Brain microvascular endothelial cell (primary cell): ENCODE data around the gene GDAP1L1.

ENCODE experiments used
- DNase-seq: peaks from one replicate; pipeline ENCODE4 v3.0.0-alpha.2; 2020
- H3K27ac ChIP-seq: fragments of 250-450 bp; sonication (Bioruptor Pico); 2 replicates; pipeline ENCODE4 v1.5.1; 2020; ENCODE audit warnings: mild to moderate bottlenecking, moderate library complexity
- H3K27me3 ChIP-seq: fragments of 250-450 bp; sonication (Bioruptor Pico); replicated peaks from 2 replicates; pipeline ENCODE4 v1.5.1; 2020; ENCODE audit warnings: mild to moderate bottlenecking
- H3K36me3 ChIP-seq: fragments of 250-450 bp; sonication (Bioruptor Pico); replicated peaks from 2 replicates; pipeline ENCODE4 v1.5.1; 2020; ENCODE audit warnings: mild to moderate bottlenecking
- H3K4me3 ChIP-seq: 2 replicates; pipeline ENCODE4 v1.5.1; 2011; ENCODE audit warnings: low read depth, mild to moderate bottlenecking, control low read depth, low read length, moderate library complexity
- in situ Hi-C: cut with HindIII; loops from 2 replicates; pipeline ENCODE4 v1.10.0; 2017; ENCODE audit warnings: low sequenced_read_pairs, low pct_ligation_motif_present
- TF ChIP-seq, protein P1 (sequence below): IDR thresholded peaks from 2 replicates; pipeline ENCODE4 v1.5.1; 2011; ENCODE audit warnings: low read depth, mild to moderate bottlenecking, moderate library complexity, low read length, control low read depth, inconsistent platforms; ENCODE audit errors: missing control alignments

Gene GDAP1L1

DNA sequence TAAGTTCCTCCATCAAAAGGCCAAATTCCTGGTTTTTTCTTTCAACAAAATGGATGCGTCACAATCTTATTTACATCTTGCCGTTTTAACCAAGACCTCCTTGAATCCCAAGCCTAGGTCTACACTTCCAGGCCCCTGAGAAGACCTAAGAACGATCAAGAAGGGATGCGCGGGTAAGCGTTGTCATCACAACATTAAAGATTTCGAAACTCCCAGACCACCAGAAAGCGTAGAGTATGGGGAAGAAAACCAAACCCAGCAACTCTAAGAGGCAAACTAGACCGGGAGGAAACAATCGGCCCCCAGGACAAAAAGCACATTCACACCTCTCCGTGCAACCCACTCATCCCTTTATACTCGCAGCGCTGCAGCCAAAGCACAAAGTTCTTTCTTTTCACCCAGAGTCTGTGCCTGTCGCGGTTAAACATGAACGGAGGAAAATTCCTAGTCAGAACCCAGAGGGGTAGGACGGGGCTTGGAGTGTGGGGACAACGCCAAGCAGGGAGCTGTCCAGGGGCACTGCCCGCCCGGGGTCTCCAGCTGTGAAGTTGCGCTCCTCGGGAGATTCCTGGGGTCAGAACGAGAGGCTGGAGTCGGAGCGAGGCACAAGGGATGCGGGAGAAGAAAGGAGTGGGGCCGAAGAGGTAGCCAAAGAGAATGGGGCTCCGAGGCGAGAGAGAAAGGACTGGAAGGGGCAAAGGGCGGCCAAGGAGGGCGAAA lies 37.3 kb upstream of the GDAP1L1 start:
- in situ Hi-C loops: no loop called here
- peak overlapping the region; percentile 96 for H3K4me3 ChIP-seq
- H3K27me3 ChIP-seq: no peaks in the 10 kb centered on the region
- H3K27ac ChIP-seq: peak overlapping the region; percentile 97
- H3K36me3 ChIP-seq: peaks cover 3% of the 10 kb centered on the region
- peak; percentile 9 for DNase-seq
- TF ChIP-seq, protein P1, sequence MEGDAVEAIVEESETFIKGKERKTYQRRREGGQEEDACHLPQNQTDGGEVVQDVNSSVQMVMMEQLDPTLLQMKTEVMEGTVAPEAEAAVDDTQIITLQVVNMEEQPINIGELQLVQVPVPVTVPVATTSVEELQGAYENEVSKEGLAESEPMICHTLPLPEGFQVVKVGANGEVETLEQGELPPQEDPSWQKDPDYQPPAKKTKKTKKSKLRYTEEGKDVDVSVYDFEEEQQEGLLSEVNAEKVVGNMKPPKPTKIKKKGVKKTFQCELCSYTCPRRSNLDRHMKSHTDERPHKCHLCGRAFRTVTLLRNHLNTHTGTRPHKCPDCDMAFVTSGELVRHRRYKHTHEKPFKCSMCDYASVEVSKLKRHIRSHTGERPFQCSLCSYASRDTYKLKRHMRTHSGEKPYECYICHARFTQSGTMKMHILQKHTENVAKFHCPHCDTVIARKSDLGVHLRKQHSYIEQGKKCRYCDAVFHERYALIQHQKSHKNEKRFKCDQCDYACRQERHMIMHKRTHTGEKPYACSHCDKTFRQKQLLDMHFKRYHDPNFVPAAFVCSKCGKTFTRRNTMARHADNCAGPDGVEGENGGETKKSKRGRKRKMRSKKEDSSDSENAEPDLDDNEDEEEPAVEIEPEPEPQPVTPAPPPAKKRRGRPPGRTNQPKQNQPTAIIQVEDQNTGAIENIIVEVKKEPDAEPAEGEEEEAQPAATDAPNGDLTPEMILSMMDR: no peak

DNA sequence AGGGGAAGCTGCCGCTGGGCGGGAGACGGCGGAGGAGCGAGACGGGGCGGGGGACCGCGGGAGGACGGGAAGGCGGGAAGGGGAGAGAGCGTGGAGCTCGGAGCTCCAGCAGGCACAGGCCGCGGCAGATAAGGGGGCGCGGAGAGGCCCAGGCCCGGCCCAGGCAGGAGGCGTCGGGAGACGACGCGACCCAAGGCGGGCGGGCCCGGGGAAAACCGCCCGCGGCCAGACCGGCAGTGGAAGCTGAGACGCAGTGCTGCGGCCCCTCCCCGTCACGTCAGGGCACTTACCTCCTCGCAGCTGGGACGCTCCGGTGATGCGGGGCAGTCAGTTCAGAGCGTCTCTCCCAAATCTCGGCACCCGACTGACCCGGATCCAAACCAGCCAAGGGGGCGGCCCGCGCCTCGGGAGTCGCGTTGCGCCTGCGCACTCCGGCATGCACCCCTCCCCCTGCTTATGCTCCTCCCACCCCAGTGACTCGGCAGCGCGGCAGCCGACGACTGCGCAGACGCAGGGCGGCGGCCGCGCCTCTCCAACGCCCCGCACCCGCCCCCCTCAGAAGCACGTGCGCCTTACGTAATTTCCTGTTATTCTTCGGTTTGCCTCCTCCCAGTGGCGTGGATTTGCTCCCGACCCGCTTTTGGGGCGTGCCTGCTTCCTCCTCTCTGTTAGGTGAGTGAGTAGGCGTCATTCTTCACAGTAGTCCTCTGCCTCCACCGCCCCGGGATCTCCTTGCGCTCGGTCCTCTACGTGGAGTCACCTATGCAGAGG lies 36.5 kb upstream of the GDAP1L1 start, which contains the start of gene OSER1:
Gene OSER1, minus strand, starts transcription at position 366 of the 771 bp plus-strand sequence. CDS start 3,814 bp downstream, outside the sequence.
- Histone ChIP-seq H3K27ac (peak within 1 kb of the TSS; percentile 97), H3K27me3 (no peaks in the 10 kb centered on the region), H3K4me3 (peak within 1 kb of the TSS; percentile 96), H3K36me3 (peaks cover 3% of the 10 kb centered on the region)
- DNase-seq: peak; percentile 95
- TF ChIP-seq, protein P1: no peak
- in situ Hi-C loops: no loop called here

DNA sequence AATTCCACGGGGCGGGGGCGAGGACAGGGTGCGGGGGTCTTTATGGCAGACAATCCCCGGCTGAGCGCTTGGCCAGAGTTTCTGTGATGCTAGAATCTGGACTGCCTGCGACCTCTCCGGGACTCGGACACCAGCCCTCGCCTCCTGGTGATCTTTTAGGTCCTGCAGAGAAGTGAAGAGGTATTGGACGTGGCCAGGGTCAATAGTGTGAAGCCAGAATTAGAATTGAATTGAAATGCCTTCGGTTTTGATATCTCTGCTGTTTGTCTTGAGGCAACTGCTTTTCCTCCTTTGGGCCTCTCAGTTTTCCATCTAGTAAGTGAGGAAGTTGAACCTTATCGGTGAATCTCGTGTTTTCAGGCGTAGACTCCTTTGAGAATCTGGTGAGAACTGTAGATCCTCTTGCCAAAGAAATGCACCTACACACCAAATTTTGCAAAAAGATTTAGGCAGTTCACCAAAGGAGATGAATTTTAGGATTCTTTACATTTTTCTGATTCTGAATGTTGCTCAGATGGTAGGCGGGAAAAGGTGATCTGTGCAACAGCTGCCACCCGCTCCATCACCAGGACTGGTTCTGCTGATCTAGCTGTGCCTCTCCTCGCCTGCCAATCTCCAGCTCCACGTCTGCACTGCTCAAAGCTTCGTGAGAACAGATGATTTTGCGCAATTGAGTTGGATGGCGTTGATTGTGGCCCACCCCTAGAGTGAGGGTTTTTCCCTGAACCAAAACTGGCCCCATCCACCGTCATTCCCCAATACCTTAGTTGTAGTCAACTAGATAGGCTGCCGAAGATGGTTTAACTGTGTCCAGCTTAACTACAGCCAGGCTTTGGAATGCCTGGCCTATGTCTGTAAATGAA lies 35.7 kb upstream of the GDAP1L1 start:
- peak overlapping the region; percentile 97 for H3K27ac ChIP-seq
- peaks cover 3% of the 10 kb centered on the region for H3K36me3 ChIP-seq
- DNase-seq: peak; percentile 11
- peak overlapping the region; percentile 96 for H3K4me3 ChIP-seq
- in situ Hi-C loops: no loop called here
- no peaks in the 10 kb centered on the region for H3K27me3 ChIP-seq
- TF ChIP-seq, protein P1: no peak

DNA sequence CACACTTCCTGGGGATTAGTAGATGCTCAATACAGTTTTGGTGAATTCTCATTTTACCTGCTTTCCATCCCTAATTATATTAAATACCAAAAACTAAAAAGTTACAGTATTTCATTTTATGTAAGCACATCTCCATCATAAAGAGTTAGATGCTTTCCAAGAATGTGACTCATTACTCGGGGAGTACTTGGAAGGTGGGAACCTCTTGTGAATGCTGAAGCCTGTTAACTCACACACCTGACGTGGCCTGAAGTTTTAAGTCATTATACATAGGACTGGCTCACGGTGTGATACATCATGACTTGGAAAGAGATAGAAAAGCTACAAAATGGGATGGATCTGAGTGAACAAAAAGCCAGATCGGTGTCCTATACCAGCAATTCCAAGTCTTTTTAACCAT lies 34.3 kb upstream of the GDAP1L1 start:
- no peak for DNase-seq
- TF ChIP-seq, protein P1: no peak
- Histone ChIP-seq H3K27me3 (no peaks in the 10 kb centered on the region), H3K27ac (no peak overlapping the region), H3K36me3 (peaks cover 3% of the 10 kb centered on the region), H3K4me3 (no peak overlapping the region)
- in situ Hi-C loops: no loop called here

DNA sequence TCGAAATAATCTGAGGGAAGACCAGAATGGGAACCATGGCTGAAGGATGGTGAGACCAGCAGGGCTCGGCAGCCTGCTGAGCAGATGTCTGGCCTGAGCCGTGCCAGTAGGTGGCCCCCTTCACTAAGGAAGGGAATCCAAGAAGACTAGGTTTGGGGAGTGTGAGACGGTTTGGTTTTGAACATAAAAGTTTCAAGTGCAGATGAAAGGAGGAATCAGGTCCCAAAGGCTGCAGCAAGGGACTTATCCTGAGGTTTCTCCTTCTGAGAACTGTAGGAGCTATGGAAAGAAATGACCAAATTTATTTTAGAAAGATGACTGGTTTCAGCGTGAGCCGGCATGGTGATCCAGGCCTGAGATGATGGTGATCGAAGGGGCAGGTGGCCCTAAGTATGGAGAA lies 32.0 kb upstream of the GDAP1L1 start:
- TF ChIP-seq, protein P1: peak; percentile 93
- H3K27me3 ChIP-seq: no peaks in the 10 kb centered on the region
- peaks cover 3% of the 10 kb centered on the region for H3K36me3 ChIP-seq
- DNase-seq: peak; percentile 53
- in situ Hi-C loops: no loop called here
- H3K4me3 ChIP-seq: no peak overlapping the region
- no peak overlapping the region for H3K27ac ChIP-seq
